ENCODE results near the gene MATK.

The MATK gene

DNA sequence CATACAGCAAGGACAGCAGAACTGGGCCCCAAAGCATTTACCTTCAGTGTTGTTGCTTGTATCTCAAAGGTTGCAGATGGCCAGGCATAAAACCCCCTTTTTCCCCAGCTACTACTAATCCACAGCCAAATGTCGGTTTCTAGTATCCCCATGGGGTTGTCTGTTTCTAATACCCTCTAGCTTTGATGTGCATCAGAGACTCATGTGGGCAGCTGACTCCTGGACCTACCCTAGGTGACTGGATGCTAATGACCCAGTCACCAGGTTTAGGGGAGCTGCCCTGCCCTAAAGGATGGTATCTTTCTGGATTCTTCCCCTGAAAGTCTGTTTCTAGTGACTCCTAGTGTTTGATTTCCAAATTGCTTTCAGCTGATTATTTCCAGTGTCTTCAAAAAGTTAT lies 54.1 kb downstream of the MATK start:
- in situ Hi-C loops (cut with MboI; ENCODE audit: low pct_unique_long_range_greater_than_20kb, low sequenced_read_pairs, unreplicated experiment), result no loop called here
- DNase-seq (ENCODE audit: low spot score), result no peak
- TF ChIP-seq, protein P1, sequence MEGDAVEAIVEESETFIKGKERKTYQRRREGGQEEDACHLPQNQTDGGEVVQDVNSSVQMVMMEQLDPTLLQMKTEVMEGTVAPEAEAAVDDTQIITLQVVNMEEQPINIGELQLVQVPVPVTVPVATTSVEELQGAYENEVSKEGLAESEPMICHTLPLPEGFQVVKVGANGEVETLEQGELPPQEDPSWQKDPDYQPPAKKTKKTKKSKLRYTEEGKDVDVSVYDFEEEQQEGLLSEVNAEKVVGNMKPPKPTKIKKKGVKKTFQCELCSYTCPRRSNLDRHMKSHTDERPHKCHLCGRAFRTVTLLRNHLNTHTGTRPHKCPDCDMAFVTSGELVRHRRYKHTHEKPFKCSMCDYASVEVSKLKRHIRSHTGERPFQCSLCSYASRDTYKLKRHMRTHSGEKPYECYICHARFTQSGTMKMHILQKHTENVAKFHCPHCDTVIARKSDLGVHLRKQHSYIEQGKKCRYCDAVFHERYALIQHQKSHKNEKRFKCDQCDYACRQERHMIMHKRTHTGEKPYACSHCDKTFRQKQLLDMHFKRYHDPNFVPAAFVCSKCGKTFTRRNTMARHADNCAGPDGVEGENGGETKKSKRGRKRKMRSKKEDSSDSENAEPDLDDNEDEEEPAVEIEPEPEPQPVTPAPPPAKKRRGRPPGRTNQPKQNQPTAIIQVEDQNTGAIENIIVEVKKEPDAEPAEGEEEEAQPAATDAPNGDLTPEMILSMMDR (IDR thresholded peaks at IDR 0.05; ENCODE audit: extremely low read depth, insufficient read depth, missing control alignments), result no peak

DNA sequence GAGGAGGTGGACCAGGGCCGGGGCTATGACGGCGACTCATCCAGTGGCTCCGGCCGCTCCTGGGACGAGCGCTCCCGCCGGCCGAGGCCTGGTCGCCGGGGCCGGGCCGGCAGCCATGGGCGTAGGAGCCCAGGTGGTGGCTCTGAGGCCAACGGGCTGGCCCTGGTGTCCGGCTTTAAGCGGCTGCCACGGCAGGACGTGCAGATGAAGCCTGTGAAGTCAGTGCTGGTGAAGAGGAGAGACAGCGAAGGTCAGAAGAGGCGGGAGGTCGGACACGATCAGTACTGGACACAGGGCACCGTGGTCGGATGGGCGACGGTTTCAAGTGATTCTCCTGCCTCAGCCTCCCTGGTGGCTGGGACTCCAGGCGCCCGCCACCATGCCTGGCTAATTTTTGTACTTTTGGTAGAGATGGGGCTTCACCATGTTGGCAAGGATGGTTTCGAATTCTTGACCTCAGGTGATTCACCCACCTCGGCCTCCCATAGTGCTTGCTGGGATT lies 55.7 kb downstream of the MATK start:
- in situ Hi-C loops (cut with MboI; ENCODE audit: low pct_unique_long_range_greater_than_20kb, low sequenced_read_pairs, unreplicated experiment), result no loop called here
- DNase-seq (ENCODE audit: low spot score), result no peak
- TF ChIP-seq, protein P1 (IDR thresholded peaks at IDR 0.05; ENCODE audit: extremely low read depth, insufficient read depth, missing control alignments), result no peak

All from GM13977 (cell line).